Cardiac muscle cell (in vitro differentiated cells and primary cell): ENCODE measurements around the gene ROM1. TPM values are rescaled to one million over a fixed set of nuclear protein-coding genes. Genes with fewer than 3 reads are reported as not detected.
A peak's percentile ranks its signal among the peaks of the same experiment; 100 is the strongest.
"Not testable (repeated sequence)": the region's sequence is repeated elsewhere in the genome, so short reads cannot be mapped to it uniquely, and the experiment has no call there.

Experiments used
- DNase-seq, 2 donors: peaks; one replicate each; pipeline versions ENCODE4 v3.0.0 to v3.0.0-alpha.2; 2010 to 2017; ENCODE audit warnings: low read depth in 1 of 2, low spot score in 1 of 2
- H3K27ac ChIP-seq: fragments of 200-600 bp; sonication (generic); 2 replicates; pipeline ENCODE4 v1.5.1; 2016
- H3K27me3 ChIP-seq: fragments of 200-600 bp; sonication (generic); 2 replicates; pipeline ENCODE4 v1.6.0; 2016; ENCODE audit warnings: control low read depth
- H3K36me3 ChIP-seq: fragments of 200-600 bp; sonication (generic); 2 replicates; pipeline ENCODE4 v1.5.1; 2016; ENCODE audit warnings: control low read depth
- H3K4me1 ChIP-seq: fragments of 200-600 bp; sonication (generic); 2 replicates; pipeline ENCODE4 v1.8.1; 2017; ENCODE audit warnings: low read depth, mild to moderate bottlenecking, mixed run types
- H3K4me3 ChIP-seq: fragments of 200-600 bp; sonication (generic); 2 replicates; pipeline ENCODE4 v1.5.1; 2016; ENCODE audit warnings: mild to moderate bottlenecking
- H3K9me3 ChIP-seq: fragments of 200-600 bp; sonication (generic); 2 replicates; pipeline ENCODE4 v1.5.1; 2017; ENCODE audit warnings: low read depth, mild to moderate bottlenecking, control low read depth
- CTCF ChIP-seq: IDR thresholded peaks from 2 replicates; pipeline ENCODE4 v1.5.1; 2012; ENCODE audit warnings: low read depth, mild to moderate bottlenecking, low read length
- polyA plus RNA-seq: library from polyadenylated mRNA; unstranded; fragments of >200 nt; fragmentation: Nextera tagmentation; extraction: Ambion mirVana; gene quantifications from 2 replicates; pipeline ENCODE4 v1.2.1, GENCODE V29; 2016
- total RNA-seq: library from RNA; depleted of rRNA; stranded (reverse); fragments of >200 nt; gene quantifications from 2 replicates; pipeline ENCODE4 v1.2.3, GENCODE V29; 2016

ROM1 gene
- total and polyA plus RNA-seq, 2 experiments from 2014 or later = 3.3 to 6.9 TPM

- DNase-seq = no peak
- Histone ChIP-seq H3K27me3 (no peaks in the 10 kb centered on the region), H3K4me1 (peaks cover 6% of the 10 kb centered on the region), H3K36me3 (no peaks in the 10 kb centered on the region), H3K27ac (peak overlapping the region; percentile 59), H3K4me3 (peak overlapping the region; percentile 55), H3K9me3 (no peaks in the 10 kb centered on the region)
- TF ChIP-seq CTCF = no peak
Measured at GRCh38 chr11:62610814-62611704, 2.0 kb upstream of the ROM1 start.

- H3K27me3 ChIP-seq = no peaks in the 10 kb centered on the region
- no peaks in the 10 kb centered on the region for H3K36me3 ChIP-seq
- peak overlapping the region; percentile 55 for H3K4me3 ChIP-seq
- H3K27ac ChIP-seq = peak overlapping the region; percentile 59
- peak; percentile 12 for TF ChIP-seq CTCF
- H3K4me1 ChIP-seq = peaks cover 5% of the 10 kb centered on the region
- DNase-seq = peak in 1 of 2 donors; percentile 87
- no peaks in the 10 kb centered on the region for H3K9me3 ChIP-seq
Measured at GRCh38 chr11:62611705-62612365, 1.2 kb upstream of the ROM1 start.

- Histone ChIP-seq H3K27ac (peak overlapping the region; percentile 76), H3K36me3 (no peaks in the 10 kb centered on the region), H3K27me3 (no peaks in the 10 kb centered on the region), H3K4me1 (no peaks in the 10 kb centered on the region), H3K9me3 (no peaks in the 10 kb centered on the region), H3K4me3 (no peak overlapping the region)
- no peak for TF ChIP-seq CTCF
- DNase-seq = no peak
Measured at GRCh38 chr11:62613291-62613778, 278 bp downstream of the ROM1 start.

GRCh38 chr11:62614275-62614674 is 1.2 kb downstream of the ROM1 start:
- TF ChIP-seq CTCF = no peak
- H3K27ac ChIP-seq = peak overlapping the region; percentile 76
- no peak for DNase-seq

GRCh38 chr11:62615521-62615920 is 2.5 kb downstream of the ROM1 start:
- Histone ChIP-seq H3K27ac (no peak overlapping the region), H3K36me3 (no peaks in the 10 kb centered on the region), H3K27me3 (no peaks in the 10 kb centered on the region), H3K4me3 (no peak overlapping the region), H3K4me1 (no peaks in the 10 kb centered on the region), H3K9me3 (no peaks in the 10 kb centered on the region)
- TF ChIP-seq CTCF = no peak
- no peak for DNase-seq

More at GRCh38 chr11:62614275-62614674, 1.2 kb downstream of the ROM1 start:
- no peak overlapping the region for H3K4me3 ChIP-seq
- no peaks in the 10 kb centered on the region for H3K4me1 ChIP-seq
- no peaks in the 10 kb centered on the region for H3K27me3 ChIP-seq
- H3K36me3 ChIP-seq = no peaks in the 10 kb centered on the region
- no peaks in the 10 kb centered on the region for H3K9me3 ChIP-seq

DNA sequence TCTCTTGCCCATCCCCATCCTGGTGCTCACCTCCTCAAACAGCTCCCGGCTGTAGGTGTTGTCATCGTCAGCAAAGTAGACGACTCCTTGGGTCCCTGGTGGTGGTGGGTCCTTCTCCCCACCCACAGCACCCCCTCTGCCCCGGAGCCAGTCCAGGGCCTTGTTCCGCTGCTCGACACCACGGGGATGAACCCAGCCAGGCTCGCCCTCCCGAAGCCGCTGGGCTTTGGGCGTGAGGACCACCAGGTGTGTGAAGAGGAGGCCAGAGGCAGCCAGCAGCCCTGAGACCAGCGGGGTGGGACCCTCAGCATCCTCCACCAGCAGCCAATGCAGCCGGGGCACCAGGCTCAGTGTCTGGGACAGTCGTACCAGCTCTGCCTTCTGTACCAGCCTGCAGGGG is 3.9 kb downstream of the ROM1 start:
- H3K9me3 ChIP-seq, H3K36me3 ChIP-seq, H3K27ac ChIP-seq, DNase-seq, H3K4me3 ChIP-seq, H3K4me1 ChIP-seq, H3K27me3 ChIP-seq: not testable (repeated sequence)
